ENCODE measurements around the gene C1QTNF6.
"Not testable (repeated sequence)": the region's sequence is repeated elsewhere in the genome, so short reads cannot be mapped to it uniquely, and the experiment has no call there.

The C1QTNF6 gene

GRCh38 chr22:37176464-37177061, 11.5 kb downstream of the C1QTNF6 start:
- no peak for DNase-seq (ENCODE audit: low read depth)

GRCh38 chr22:37175414-37176281, 12.4 kb downstream of the C1QTNF6 start:
- DNase-seq (ENCODE audit: low read depth) = no peak

- no peak for DNase-seq (ENCODE audit: low read depth)
These were observed 13.1 kb downstream of the C1QTNF6 start for GRCh38 chr22:37174964-37175363.

- no peak for DNase-seq (ENCODE audit: low read depth)
These were observed 14.3 kb downstream of the C1QTNF6 start for GRCh38 chr22:37173709-37174108.

- no peak for DNase-seq (ENCODE audit: low read depth)
These were observed 15.5 kb downstream of the C1QTNF6 start for GRCh38 chr22:37172266-37173245.

- no peak for DNase-seq (ENCODE audit: low read depth)
These were observed 16.4 kb downstream of the C1QTNF6 start for GRCh38 chr22:37171662-37172061.

GRCh38 chr22:37170689-37171405, 17.2 kb downstream of the C1QTNF6 start:
- DNase-seq (ENCODE audit: low read depth) = not testable (repeated sequence)

GRCh38 chr22:37169947-37170688, 17.9 kb downstream of the C1QTNF6 start:
- no peak for DNase-seq (ENCODE audit: low read depth)

- no peak for DNase-seq (ENCODE audit: low read depth)
These were observed 18.6 kb downstream of the C1QTNF6 start for GRCh38 chr22:37169406-37169805.

GRCh38 chr22:37167981-37168647, 19.9 kb downstream of the C1QTNF6 start:
- no peak for DNase-seq (ENCODE audit: low read depth)

- no peak for DNase-seq (ENCODE audit: low read depth)
These were observed 20.7 kb downstream of the C1QTNF6 start for GRCh38 chr22:37167176-37167980.

- peak; percentile 47 for DNase-seq (ENCODE audit: low read depth)
These were observed 21.4 kb downstream of the C1QTNF6 start for GRCh38 chr22:37166675-37167066.

- no peak for DNase-seq (ENCODE audit: low read depth)
These were observed 21.9 kb downstream of the C1QTNF6 start for GRCh38 chr22:37165940-37166674.

- no peak for DNase-seq (ENCODE audit: low read depth)
These were observed 23.0 kb downstream of the C1QTNF6 start for GRCh38 chr22:37165066-37165465.

GRCh38 chr22:37164505-37164887, 23.6 kb downstream of the C1QTNF6 start:
- DNase-seq (ENCODE audit: low read depth) = no peak

- no peak for DNase-seq (ENCODE audit: low read depth)
These were observed 24.2 kb downstream of the C1QTNF6 start for GRCh38 chr22:37163575-37164504.

- DNase-seq (ENCODE audit: low read depth) = no peak
These were observed 25.0 kb downstream of the C1QTNF6 start for GRCh38 chr22:37163096-37163489.
